Central memory CD4-positive, alpha-beta T cell (primary cell): ENCODE data around the gene ZNF385B.
"Not testable (repeated sequence)": the region's sequence is repeated elsewhere in the genome, so short reads cannot be mapped to it uniquely, and the experiment has no call there.

ENCODE experiments used
- DNase-seq: peaks from one replicate; pipeline ENCODE4 v3.0.0; 2022
- total RNA-seq, 3 experiments: gene quantifications; one replicate each; lab custom pipeline; 2026; lab: John Stamatoyannopoulos, UW

Gene ZNF385B
- 0 reads per million in 3 experiments for total RNA-seq

GRCh38 chr2:179861416-179862067, at the start of gene ZNF385B:
TSS of gene ZNF385B (minus strand) at chr2:179861612.
- DNase-seq, result no peak

GRCh38 chr2:179910735-179911113, 49.3 kb upstream of the ZNF385B start:
- DNase-seq, result no peak

GRCh38 chr2:179909845-179910734, 48.7 kb upstream of the ZNF385B start:
- no peak for DNase-seq

- no peak for DNase-seq
These were observed 39.2 kb upstream of the ZNF385B start for GRCh38 chr2:179900655-179901054.

- DNase-seq, result no peak
These were observed 38.3 kb upstream of the ZNF385B start for GRCh38 chr2:179899666-179900065.

- DNase-seq, result no peak
These were observed 37.5 kb upstream of the ZNF385B start for GRCh38 chr2:179898873-179899272.

- DNase-seq, result no peak
These were observed 32.2 kb upstream of the ZNF385B start for GRCh38 chr2:179893616-179894015.

GRCh38 chr2:179891237-179891636, 29.8 kb upstream of the ZNF385B start:
- no peak for DNase-seq

GRCh38 chr2:179890666-179891065, 29.3 kb upstream of the ZNF385B start:
- DNase-seq, result no peak

- not testable (repeated sequence) for DNase-seq
These were observed 27.2 kb upstream of the ZNF385B start for GRCh38 chr2:179888642-179889041.

GRCh38 chr2:179884193-179884592, 22.8 kb upstream of the ZNF385B start:
- no peak for DNase-seq

- DNase-seq, result no peak
These were observed 21.7 kb upstream of the ZNF385B start for GRCh38 chr2:179882851-179883806.

- no peak for DNase-seq
These were observed 16.4 kb upstream of the ZNF385B start for GRCh38 chr2:179877601-179878364.

- no peak for DNase-seq
These were observed 14.9 kb upstream of the ZNF385B start for GRCh38 chr2:179876266-179876665.

- DNase-seq, result no peak
These were observed 14.5 kb upstream of the ZNF385B start for GRCh38 chr2:179875864-179876263.

GRCh38 chr2:179862898-179863458, 1.6 kb upstream of the ZNF385B start:
- DNase-seq, result no peak

GRCh38 chr2:179861027-179861415, 391 bp downstream of the ZNF385B start:
- no peak for DNase-seq

- no peak for DNase-seq
These were observed 971 bp downstream of the ZNF385B start for GRCh38 chr2:179860255-179861026.

GRCh38 chr2:179859523-179859922, 1.9 kb downstream of the ZNF385B start:
- DNase-seq, result no peak

GRCh38 chr2:179857236-179857635, 4.2 kb downstream of the ZNF385B start:
- DNase-seq, result no peak

- DNase-seq, result no peak
These were observed 5.2 kb downstream of the ZNF385B start for GRCh38 chr2:179856205-179856604.
